NCI-H510A (cell line): ENCODE results near the gene SIKE1.
"Not testable (repeated sequence)": the region's sequence is repeated elsewhere in the genome, so short reads cannot be mapped to it uniquely, and the experiment has no call there.

Experiments
- DNase-seq: peaks from one replicate; lab custom pipeline; 2025; lab: John Stamatoyannopoulos, UW

Gene SIKE1

DNA sequence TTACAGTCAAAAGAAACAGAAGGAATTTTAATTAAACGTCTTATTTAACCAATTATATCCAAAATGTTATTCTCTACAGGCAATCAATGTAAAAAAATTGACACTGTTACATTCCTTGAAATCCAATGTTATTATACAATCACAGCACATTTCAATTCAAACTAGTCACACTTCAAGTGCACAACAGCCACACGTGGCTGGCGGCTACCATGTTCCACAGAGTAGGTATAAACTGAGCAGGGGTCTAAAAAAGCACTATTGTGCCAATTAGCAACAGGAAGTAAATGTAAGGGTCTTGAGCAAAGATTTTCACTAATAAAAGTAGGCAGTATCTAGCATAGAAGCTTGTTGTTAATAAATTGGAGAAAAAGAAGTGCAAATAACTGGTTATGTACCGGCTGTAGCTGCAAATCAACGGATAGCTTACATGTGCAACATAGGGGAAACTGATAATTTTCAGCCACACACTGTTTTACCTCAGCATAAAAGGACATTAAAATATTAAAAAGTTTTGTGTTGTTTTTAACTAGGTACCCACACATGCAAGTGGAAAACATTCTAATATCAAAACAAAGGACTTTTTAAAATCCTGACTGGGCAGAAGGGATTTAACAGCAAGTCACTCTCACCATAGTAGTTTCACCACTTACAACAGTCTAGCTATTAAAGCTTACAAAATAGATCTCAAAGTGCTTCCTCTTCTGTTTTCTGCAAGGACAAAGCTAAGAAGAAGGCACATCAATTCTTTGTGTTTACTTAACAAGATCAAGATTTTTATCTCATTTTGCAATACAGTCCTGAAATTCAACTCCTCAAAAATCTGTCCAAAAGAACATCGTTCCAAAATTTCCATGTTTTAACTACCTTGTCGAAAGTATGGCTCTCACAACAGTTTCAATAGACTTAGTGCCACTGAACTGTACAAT is 25.2 kb downstream of the SIKE1 start:
- no peak for DNase-seq

DNA sequence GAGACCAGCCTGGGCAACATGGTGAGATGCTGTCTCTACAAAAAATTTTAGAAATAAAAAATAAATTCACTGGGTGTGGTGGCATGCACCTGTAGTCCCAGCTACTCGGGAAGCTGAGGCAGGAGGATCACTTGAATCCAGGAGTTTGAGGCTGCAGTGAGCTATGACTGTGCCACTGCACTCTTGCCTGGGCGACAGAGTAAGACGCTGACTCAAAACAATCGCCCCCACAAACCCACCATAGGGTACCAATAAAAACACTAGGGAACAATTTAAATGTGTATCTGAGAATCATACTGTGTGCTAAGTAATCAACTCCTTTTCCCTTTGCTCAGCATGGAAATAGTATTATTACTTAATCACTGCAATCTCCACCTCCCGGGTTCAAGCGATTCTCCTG is 26.8 kb downstream of the SIKE1 start:
- not testable (repeated sequence) for DNase-seq

DNA sequence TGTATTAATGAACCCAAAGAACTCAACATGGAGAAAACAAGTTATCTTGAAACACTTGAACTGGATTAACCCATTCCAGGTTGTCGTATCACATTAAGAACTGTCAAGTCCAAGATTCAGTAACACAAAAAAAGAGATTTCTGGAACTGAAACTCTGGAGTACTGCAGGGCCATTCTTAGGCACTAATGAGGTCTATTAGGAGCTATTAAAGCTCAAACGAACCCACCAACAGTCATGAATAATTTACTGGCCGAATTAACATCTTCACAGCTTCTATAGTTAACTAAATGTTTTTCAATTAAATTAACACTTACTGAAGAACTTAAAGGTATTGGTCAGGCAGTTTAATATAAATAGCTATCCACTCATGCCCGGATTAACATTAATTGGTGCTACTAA is 27.3 kb downstream of the SIKE1 start:
- DNase-seq, result no peak

DNA sequence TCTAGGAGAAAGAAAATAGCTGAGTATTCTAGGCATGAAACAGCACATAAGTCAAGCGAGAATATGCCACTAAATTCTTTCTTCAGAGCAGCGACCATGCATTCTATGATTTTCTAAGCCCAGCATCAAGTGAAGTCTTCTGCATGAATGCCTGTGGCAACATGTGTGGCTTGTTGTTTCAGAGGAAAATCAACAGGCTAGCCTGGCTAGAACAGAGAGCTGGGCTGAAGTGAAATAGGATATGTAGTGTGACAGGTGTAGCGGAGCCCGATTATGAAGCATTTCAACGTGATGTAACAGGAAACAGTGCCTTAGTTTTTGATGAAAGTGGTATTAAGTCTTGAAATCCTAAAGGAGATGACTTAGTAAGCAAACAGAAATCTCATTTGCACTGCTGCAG is 29.7 kb downstream of the SIKE1 start:
- DNase-seq, result peak; percentile 30

DNA sequence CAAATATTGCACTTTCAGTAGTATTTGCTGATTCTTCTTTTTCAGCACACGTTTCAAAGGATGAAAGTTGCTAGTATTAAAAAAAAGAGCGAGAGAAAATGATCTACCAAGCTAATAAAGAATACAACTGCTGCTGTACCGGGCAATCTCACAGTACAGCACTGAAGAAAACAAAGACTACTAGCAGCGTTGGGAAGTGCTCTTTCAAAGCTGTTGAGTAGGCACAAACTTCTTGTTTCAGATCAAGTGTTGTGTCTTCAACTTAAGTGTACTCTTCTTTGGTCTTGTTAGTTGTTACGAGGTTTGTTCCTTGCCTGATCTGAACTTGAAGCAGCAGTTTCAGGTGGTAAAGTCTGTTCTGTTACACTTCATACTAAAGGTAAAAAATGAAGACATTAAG is 30.6 kb downstream of the SIKE1 start:
- no peak for DNase-seq

DNA sequence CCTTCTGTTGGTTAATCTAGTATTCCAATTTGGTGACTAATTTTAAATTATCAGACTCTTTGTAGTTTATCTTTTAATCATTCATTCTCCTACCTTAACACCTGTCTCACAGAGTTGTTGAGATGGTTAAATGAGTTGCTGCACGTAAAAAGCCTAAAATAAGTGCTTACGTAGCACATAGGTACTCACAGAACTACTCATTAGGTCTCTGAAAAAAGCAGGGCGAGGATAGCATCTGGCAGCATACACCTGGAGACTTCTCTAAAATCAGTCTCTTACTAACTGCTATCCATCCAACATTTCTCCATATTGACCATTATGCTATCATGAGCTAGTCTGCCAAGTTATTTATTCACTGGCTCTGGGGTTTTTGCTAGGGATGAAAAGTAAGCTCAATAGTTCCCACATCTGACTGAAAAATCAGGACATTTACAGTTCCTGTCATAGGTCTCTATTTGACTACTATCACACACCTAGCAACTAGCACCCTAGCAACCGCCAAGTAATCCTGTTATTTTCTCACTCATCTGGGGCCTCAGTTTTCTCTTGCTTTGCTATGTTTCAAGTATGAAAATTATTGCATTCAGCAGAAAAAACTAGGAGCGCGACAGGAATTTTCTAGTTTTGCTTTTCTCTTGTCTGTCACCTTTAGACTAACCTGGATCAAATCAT is 33.9 kb downstream of the SIKE1 start:
- DNase-seq, result no peak

DNA sequence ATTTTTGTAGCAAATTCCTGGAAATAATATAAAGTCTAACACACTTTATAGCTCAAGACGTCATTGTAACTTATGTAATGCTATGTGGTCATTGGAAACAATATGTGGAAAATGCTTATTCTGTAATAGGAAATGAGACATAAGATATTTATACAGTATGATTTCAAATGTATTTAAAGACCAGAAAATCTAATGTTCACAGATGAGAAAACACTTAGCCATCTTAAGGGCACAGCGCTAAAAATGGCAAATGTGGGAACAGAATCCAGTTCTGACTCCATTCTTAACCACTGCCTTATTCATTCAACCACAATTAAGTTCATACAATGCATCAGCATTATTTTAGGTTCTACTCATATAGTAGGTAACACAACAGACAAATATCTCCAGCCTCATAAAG is 35.2 kb downstream of the SIKE1 start:
- DNase-seq, result no peak

DNA sequence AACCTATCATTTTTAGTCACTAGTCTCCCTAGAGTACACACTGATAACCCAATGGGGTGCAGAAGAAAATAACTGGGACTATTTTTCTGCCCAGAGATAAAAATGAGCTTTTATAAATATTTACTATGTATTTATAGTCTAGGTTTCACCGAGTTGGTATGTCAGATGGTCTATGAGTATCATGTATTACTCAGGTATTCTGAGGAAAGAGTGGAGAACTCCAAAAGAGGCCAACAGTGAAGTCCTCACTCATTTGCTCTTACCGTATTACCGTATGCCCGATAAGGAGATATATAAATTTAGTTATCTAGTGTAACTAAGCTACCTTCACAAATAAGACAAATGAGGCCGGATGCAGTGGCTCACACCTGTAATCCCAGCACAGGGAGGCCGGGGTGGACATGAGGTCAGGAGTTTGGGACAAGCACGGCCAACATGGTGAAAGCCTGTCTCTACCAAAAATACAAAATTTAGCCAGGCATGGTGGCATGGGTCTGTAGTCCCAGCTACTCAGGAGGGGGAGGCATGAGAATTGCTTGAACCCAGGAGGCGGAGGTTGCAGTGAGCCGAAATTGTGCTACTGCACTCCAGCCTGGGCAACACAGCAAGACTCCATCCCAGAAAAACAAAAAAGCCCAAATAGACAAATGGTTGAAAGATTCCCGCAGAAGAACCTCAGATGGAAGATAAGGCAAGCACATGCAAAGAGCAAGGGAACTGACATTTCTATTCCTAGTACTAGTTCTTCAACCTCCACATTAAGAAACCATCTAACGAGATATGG is 38.3 kb downstream of the SIKE1 start:
- DNase-seq, result no peak

DNA sequence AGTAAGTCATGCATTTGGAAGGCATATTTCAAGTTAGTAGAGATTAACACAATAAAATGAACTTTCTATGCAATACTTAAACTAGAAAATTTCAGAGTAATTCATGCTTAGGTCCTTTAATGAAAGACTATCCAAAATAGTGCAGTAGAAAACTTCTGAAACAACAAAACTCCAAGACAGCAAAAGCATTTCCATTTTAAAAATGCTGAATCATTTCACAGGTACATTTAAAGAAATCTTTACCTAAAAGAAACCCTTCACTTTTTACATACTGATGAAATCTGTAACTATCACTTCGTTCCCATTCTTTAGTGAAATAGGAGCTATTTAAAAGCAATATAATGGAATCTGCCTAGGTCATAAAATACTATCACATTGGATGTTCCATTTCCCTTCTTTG is 40.2 kb downstream of the SIKE1 start:
- no peak for DNase-seq

DNA sequence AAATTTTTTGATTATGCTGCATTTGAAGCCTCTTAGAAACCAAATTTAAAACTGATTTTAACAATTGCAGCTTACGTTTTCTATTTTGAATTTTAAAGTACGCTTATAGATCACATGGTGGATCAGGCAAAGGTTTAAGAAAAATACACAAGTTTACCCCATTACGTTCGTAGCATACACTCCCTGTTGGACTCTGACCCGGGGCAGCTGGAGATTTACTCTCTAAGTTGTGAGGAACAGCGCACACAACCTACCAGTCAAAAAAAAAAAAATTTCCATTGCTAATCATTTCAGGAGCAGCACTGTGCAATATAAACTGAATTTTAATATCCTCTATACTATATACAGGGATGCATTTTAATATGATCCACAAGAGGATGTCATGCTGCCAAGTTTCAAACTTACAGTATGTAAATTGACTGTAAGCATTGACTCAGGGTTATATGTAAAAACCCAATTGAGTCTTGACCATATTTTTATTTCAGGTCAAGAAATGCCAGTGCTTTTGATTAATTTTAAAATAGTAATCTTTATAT is 43.1 kb downstream of the SIKE1 start:
- DNase-seq, result no peak

DNA sequence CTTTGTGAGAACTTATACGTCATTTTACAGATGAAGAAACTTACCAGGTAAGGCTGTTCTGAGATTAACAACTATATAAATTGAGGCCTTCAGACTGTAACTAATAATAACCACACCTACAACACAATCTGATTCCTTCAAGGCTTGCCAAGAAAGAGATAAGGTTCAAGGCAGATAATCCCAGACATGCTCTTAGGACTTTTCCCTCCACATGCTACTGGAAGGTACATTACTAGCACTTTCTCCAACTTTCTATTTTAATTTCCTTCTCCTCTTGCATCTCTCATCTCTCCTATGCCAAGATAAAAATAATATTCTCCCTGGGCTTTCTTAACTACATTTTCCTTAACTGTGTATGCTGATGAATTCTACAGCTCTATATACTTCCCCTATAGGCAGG is 45.0 kb downstream of the SIKE1 start:
- DNase-seq, result no peak

DNA sequence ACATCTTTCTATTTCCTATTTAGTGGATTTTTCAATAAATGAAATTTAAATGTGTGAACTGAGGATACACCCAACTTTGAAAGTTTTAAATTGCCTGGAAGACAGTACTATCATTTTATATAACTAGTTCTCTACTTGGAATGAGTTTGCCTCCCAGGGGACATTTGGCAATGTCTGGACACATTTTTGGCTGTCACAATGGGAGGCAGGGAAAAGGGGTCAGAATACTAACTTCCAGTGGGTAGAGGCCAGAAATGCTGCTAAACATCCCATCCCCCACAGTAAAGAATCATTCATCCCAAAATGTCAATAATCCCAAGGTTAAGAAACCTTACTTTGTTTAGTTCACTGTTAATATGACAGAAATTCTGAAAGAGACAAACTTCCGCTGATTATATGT is 50.7 kb downstream of the SIKE1 start:
- DNase-seq, result no peak

DNA sequence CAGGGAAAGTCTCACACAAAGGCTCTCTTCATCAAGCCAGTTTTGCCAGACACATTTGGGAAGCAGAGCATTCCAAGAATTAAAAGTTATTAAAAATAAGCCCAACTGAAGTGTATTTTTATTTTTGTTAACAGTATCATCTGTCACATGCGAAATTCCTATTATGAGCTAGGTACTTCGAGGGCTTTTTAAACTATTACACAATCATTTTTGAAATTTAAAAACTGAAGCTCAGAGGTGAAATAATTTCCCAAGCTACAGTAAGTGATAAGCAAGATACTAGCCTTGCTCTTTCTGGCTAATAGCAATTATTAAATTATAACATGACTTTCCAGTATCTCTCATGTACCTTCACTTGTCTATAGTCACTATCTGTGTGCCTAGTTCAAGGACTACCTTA is 51.9 kb downstream of the SIKE1 start:
- no peak for DNase-seq

DNA sequence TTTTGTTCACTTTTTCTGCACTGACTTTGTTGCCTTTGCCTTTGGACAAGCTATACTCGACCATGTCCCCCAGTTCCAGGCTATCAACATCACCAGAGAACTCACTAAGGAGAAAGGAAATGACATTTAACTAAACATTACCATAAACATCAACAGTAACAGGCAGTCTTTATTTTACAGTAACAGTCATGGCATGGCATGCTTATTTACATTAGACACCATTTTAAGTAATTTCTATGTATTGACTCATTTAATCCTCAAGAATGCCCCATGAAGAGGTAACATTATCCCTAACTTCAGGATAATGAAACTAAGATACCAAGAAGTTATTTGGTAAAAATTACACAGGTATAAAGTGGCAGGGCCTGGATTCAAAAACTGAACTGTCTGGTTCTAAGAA is 55.3 kb downstream of the SIKE1 start:
- no peak for DNase-seq

DNA sequence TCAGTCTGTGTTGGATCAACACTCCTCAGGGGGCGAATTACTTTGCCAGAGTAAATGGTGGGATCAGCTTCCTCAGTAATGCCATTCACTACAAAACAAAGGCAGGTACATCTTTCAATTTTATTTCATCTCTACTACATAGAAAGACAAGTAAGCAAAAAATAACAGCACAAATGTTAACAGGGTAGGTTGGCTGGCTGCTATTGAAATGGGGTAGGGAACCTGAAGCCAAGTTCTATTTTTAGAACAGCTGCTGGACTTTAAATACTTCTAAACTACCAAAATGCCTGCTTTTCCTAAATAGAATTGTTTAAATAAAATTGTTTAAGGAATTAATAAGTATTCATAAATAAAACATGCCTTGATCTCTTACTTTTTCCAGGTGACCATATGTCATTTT is 56.6 kb downstream of the SIKE1 start:
- DNase-seq, result no peak

DNA sequence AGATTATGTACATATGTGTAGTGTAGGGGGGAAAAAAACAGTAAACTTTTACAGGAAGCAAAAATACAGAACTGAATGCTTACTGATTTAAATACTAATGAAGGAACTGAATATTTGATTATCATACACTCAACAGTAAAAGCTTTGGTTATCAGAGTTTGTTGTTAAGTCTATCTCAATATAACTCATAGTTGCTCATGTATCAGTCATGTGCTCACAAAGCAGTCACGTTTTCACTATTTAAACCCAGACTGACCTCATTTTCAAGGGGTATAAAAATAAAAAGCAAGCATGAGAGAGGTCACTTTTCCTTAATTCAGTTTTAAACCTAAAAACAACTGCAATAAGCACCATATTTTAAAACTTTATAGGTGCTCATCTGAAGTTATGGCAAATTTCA is 57.0 kb downstream of the SIKE1 start:
- DNase-seq, result no peak

DNA sequence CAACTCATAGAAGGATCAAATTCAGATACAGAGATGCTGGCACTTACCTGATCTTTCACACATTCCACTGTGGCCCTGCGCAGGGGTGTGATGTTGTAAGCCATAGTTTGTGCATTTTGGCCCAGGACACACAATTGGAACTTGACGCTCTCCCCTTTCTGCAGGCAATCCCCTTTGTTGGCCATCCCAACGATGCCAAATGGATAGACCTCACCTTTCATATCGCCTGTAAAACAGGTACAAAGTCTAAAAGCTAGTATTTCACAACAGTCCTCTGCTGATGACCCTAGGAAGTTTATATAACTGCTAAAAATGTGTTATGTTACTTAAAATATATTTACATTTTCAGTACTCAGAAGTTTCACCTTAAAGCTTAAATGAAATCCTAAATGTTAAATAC is 60.0 kb downstream of the SIKE1 start:
- DNase-seq, result no peak
